ENCODE measurements around the gene TOGARAM1. TPM values are rescaled to one million over a fixed set of nuclear protein-coding genes. Genes with fewer than 3 reads are reported as not detected.
A peak's percentile ranks its signal among the peaks of the same experiment; 100 is the strongest.

The TOGARAM1 gene
- total RNA-seq, 2 donors from 2014 or later, result 11.0 to 11.5 TPM

GRCh38 chr14:45104561-45104960 lies 142.6 kb downstream of the TOGARAM1 start:
- Mint-ChIP-seq H3K4me3 (no peak overlapping the region), H3K36me3 (peaks cover 21% of the 10 kb centered on the region), H3K27me3 (no peaks in the 10 kb centered on the region), H3K9me3 (no peaks in the 10 kb centered on the region), H3K4me1 (ENCODE audit: low read depth in 2 of 2) (no peaks in the 10 kb centered on the region), H3K27ac (no peak overlapping the region)
- no peak for DNase-seq (ENCODE audit: low spot score)
- no peak for ATAC-seq

- no peaks in the 10 kb centered on the region for H3K27me3 Mint-ChIP-seq
- DNase-seq (ENCODE audit: low spot score) (no peak), ATAC-seq (no peak)
- peak overlapping the region; percentile 9 to 41 for H3K27ac Mint-ChIP-seq
- H3K4me1 Mint-ChIP-seq (ENCODE audit: low read depth in 2 of 2), result peaks cover 6 to 7% of the 10 kb centered on the region in 2 donors
- peaks cover 30% of the 10 kb centered on the region for H3K36me3 Mint-ChIP-seq
- H3K9me3 Mint-ChIP-seq, result no peaks in the 10 kb centered on the region
- no peak overlapping the region for H3K4me3 Mint-ChIP-seq
Observed at GRCh38 chr14:45112896-45113781, 151.1 kb downstream of the TOGARAM1 start.

- DNase-seq (ENCODE audit: low spot score), result no peak
- Mint-ChIP-seq H3K9me3 (no peaks in the 10 kb centered on the region), H3K27ac (no peak overlapping the region), H3K4me1 (ENCODE audit: low read depth in 2 of 2) (peaks cover 6 to 7% of the 10 kb centered on the region in 2 donors), H3K36me3 (peaks cover 24% of the 10 kb centered on the region), H3K27me3 (no peaks in the 10 kb centered on the region), H3K4me3 (no peak overlapping the region)
- no peak for ATAC-seq
Observed at GRCh38 chr14:45114327-45114726, 152.3 kb downstream of the TOGARAM1 start.

- H3K9me3 Mint-ChIP-seq, result no peaks in the 10 kb centered on the region
- H3K4me3 Mint-ChIP-seq, result no peak overlapping the region
- H3K27ac Mint-ChIP-seq, result no peak overlapping the region
- DNase-seq (ENCODE audit: low spot score) (no peak), ATAC-seq (no peak)
- peaks cover 15% of the 10 kb centered on the region for H3K36me3 Mint-ChIP-seq
- peaks cover 2% of the 10 kb centered on the region in 2 donors for H3K4me1 Mint-ChIP-seq (ENCODE audit: low read depth in 2 of 2)
- H3K27me3 Mint-ChIP-seq, result no peaks in the 10 kb centered on the region
Observed at GRCh38 chr14:45118594-45118993, 156.6 kb downstream of the TOGARAM1 start.

GRCh38 chr14:45120096-45120495 lies 158.1 kb downstream of the TOGARAM1 start:
- H3K9me3 Mint-ChIP-seq, result no peaks in the 10 kb centered on the region
- H3K4me1 Mint-ChIP-seq (ENCODE audit: low read depth in 2 of 2), result no peaks in the 10 kb centered on the region
- no peak overlapping the region for H3K4me3 Mint-ChIP-seq
- H3K27ac Mint-ChIP-seq, result no peak overlapping the region
- no peaks in the 10 kb centered on the region for H3K27me3 Mint-ChIP-seq
- DNase-seq (ENCODE audit: low spot score), result no peak
- peaks cover 13% of the 10 kb centered on the region for H3K36me3 Mint-ChIP-seq
- no peak for ATAC-seq

GRCh38 chr14:45123271-45123670 lies 161.3 kb downstream of the TOGARAM1 start:
- H3K27me3 Mint-ChIP-seq, result no peaks in the 10 kb centered on the region
- DNase-seq (ENCODE audit: low spot score) (no peak), ATAC-seq (no peak)
- peaks cover 0 to 3% of the 10 kb centered on the region in 2 donors for H3K4me1 Mint-ChIP-seq (ENCODE audit: low read depth in 2 of 2)
- no peak overlapping the region for H3K4me3 Mint-ChIP-seq
- H3K9me3 Mint-ChIP-seq, result no peaks in the 10 kb centered on the region
- H3K36me3 Mint-ChIP-seq, result peaks cover 18% of the 10 kb centered on the region
- H3K27ac Mint-ChIP-seq, result no peak overlapping the region

Other genes starting within 250 kb of the TOGARAM1 start
- 10 to 100 TPM; 13.8 to 16.5 TPM for gene KLHL28, start 243 bp upstream of the TOGARAM1 start, total RNA-seq
- 10 to 100 TPM; 32.3 to 62.4 TPM for gene PRPF39, start 121.9 kb downstream of the TOGARAM1 start, total RNA-seq
- 10 to 100 TPM; 42.0 to 61.2 TPM for gene FKBP3, start 172.3 kb downstream of the TOGARAM1 start, total RNA-seq
- gene FANCM, start 173.7 kb downstream of the TOGARAM1 start, total RNA-seq, result 10 to 100 TPM; 12.9 to 24.8 TPM